Measurements from ENCODE around the gene KDM1B.

KDM1B gene

GRCh38 chr6:18235524-18235923 is 80.3 kb downstream of the KDM1B start:
- H3K27me3 ChIP-seq (ENCODE audit: control insufficient read depth, insufficient read depth, low read length), result no peaks in the 10 kb centered on the region
- no peak overlapping the region for H3K9ac ChIP-seq (ENCODE audit: low read length)
- H3K4me3 ChIP-seq (ENCODE audit: low read length), result no peak overlapping the region
- H3K4me1 ChIP-seq (ENCODE audit: control insufficient read depth, low read depth, low read length), result no peaks in the 10 kb centered on the region
- H3K27ac ChIP-seq (ENCODE audit: low read length), result no peak overlapping the region
- H3K9me3 ChIP-seq (ENCODE audit: control insufficient read depth, low read depth, low read length), result peaks cover 4% of the 10 kb centered on the region
- H3K36me3 ChIP-seq (ENCODE audit: control insufficient read depth, low read depth, low read length), result peaks cover 48% of the 10 kb centered on the region

DNA sequence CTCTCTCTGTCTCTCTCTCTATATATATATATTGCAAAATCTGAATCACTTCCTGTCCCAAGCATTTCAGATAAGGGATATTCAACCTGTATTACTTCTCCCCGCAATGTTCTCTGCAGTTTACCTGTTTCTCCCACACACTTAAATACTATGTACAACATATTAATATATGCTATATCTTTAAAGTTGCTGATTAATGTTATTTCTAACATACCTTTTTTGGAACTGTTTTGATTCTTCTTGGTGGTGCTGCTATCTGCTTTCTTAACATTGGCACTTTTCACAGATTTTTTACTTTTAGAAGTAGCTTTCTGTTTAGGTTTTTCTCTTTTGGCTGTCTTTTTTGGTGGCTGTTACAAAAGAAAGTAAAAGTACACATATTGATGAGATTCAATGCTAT is 81.9 kb downstream of the KDM1B start:
- peaks cover 55% of the 10 kb centered on the region for H3K36me3 ChIP-seq (ENCODE audit: control insufficient read depth, low read depth, low read length)
- H3K9ac ChIP-seq (ENCODE audit: low read length), result no peak overlapping the region
- H3K27ac ChIP-seq (ENCODE audit: low read length), result no peak overlapping the region
- H3K4me1 ChIP-seq (ENCODE audit: control insufficient read depth, low read depth, low read length), result no peaks in the 10 kb centered on the region
- H3K4me3 ChIP-seq (ENCODE audit: low read length), result no peak overlapping the region
- no peaks in the 10 kb centered on the region for H3K27me3 ChIP-seq (ENCODE audit: control insufficient read depth, insufficient read depth, low read length)
- peaks cover 4% of the 10 kb centered on the region for H3K9me3 ChIP-seq (ENCODE audit: control insufficient read depth, low read depth, low read length)

DNA sequence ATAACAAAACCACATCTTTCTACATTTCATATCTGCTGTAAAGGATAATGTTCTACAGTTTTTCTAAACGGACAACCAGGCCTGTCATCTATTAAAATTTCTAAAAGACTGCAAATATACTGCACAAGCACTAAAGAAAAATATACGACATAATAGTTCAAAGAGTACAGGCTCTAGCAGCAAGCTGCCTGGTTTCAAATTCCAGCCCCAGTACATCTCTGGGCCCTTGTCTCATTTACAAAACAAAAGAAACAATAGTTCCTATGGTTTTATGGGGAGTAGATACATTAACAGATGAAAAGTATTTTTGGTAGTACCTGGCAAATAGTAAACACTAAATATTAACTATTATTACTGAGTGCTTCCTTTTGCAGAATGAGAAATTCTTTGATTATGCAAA is 85.0 kb downstream of the KDM1B start:
- H3K4me1 ChIP-seq (ENCODE audit: control insufficient read depth, low read depth, low read length), result no peaks in the 10 kb centered on the region
- no peak overlapping the region for H3K9ac ChIP-seq (ENCODE audit: low read length)
- H3K4me3 ChIP-seq (ENCODE audit: low read length), result no peak overlapping the region
- H3K27me3 ChIP-seq (ENCODE audit: control insufficient read depth, insufficient read depth, low read length), result no peaks in the 10 kb centered on the region
- no peaks in the 10 kb centered on the region for H3K9me3 ChIP-seq (ENCODE audit: control insufficient read depth, low read depth, low read length)
- H3K36me3 ChIP-seq (ENCODE audit: control insufficient read depth, low read depth, low read length), result peaks cover 73% of the 10 kb centered on the region
- H3K27ac ChIP-seq (ENCODE audit: low read length), result no peak overlapping the region

- no peaks in the 10 kb centered on the region for H3K9me3 ChIP-seq (ENCODE audit: control insufficient read depth, low read depth, low read length)
- no peaks in the 10 kb centered on the region for H3K4me1 ChIP-seq (ENCODE audit: control insufficient read depth, low read depth, low read length)
- no peak overlapping the region for H3K4me3 ChIP-seq (ENCODE audit: low read length)
- no peak overlapping the region for H3K27ac ChIP-seq (ENCODE audit: low read length)
- no peaks in the 10 kb centered on the region for H3K27me3 ChIP-seq (ENCODE audit: control insufficient read depth, insufficient read depth, low read length)
- peaks cover 72% of the 10 kb centered on the region for H3K36me3 ChIP-seq (ENCODE audit: control insufficient read depth, low read depth, low read length)
- no peak overlapping the region for H3K9ac ChIP-seq (ENCODE audit: low read length)
Observed at GRCh38 chr6:18241208-18242038, 86.2 kb downstream of the KDM1B start.

DNA sequence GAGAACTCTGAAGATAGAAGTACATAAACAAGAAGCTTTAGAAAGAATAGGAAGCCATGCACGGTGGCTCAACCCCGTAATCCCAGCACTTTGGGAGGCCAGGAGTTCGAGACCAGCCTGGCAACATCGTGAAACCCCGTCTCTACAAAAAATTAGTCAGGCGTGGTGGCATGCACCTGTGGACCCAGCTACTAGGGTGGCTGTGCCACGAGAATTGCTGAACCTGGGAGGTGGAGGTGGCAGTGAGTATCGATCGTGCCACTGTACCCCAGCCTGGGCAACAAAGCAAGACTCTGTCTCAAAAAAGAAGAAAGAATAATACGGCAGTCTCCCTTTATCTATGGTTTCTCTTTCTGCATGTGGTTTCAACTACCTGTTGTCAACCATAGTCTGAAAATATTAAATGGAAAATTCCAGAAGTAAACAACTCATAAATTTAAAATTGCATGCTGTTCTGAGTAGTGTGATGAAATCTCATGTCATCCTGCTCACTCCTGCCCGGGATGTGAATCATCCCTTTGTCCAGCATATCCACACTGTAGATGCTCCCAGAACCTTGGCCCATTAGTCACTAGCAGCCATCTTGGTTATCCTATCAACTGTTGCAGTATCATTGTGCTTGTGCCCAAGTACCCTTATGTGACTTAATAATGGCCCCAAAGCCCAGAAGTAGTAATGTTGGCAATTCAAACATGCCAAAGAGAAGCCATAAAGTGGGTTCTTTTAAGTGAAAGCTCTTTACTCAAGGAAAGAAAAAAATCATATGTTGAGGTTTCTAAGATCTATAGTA is 87.0 kb downstream of the KDM1B start:
- H3K27me3 ChIP-seq (ENCODE audit: control insufficient read depth, insufficient read depth, low read length), result no peaks in the 10 kb centered on the region
- no peaks in the 10 kb centered on the region for H3K4me1 ChIP-seq (ENCODE audit: control insufficient read depth, low read depth, low read length)
- H3K4me3 ChIP-seq (ENCODE audit: low read length), result no peak overlapping the region
- peaks cover 73% of the 10 kb centered on the region for H3K36me3 ChIP-seq (ENCODE audit: control insufficient read depth, low read depth, low read length)
- H3K9me3 ChIP-seq (ENCODE audit: control insufficient read depth, low read depth, low read length), result no peaks in the 10 kb centered on the region
- H3K9ac ChIP-seq (ENCODE audit: low read length), result no peak overlapping the region
- no peak overlapping the region for H3K27ac ChIP-seq (ENCODE audit: low read length)

DNA sequence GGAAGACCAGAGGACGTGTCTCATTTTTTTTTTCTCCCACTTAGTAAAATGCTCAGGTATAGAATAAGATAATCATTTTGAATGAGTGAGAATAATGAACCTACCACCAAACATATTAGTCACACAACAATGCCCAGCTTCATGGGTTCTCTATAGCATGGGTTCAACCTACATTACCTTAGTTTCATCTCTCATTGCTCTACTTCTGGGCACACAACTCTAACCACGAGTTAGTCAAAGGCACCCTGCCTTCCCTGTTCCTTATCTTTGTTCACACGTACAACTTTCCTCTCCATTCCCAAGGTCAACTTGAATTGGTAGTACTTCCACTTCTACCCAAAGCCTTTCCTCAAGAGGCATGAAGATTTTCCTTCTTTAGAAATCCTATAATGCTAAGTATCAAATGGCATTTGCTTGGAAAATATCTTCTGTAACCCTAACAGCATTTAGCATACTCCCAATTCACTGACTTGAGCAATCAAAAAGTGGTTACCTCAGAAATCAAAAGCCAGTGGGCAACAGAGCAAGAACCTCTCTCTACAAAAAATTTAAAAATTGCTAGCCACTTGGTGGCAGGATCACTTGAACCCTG is 88.2 kb downstream of the KDM1B start:
- Histone ChIP-seq H3K9me3 (ENCODE audit: control insufficient read depth, low read depth, low read length) (no peaks in the 10 kb centered on the region), H3K4me3 (ENCODE audit: low read length) (no peak overlapping the region), H3K36me3 (ENCODE audit: control insufficient read depth, low read depth, low read length) (peaks cover 75% of the 10 kb centered on the region), H3K27ac (ENCODE audit: low read length) (no peak overlapping the region), H3K9ac (ENCODE audit: low read length) (no peak overlapping the region), H3K27me3 (ENCODE audit: control insufficient read depth, insufficient read depth, low read length) (no peaks in the 10 kb centered on the region), H3K4me1 (ENCODE audit: control insufficient read depth, low read depth, low read length) (no peaks in the 10 kb centered on the region)

GRCh38 chr6:18244251-18244650 is 89.0 kb downstream of the KDM1B start:
- Histone ChIP-seq H3K36me3 (ENCODE audit: control insufficient read depth, low read depth, low read length) (peaks cover 78% of the 10 kb centered on the region), H3K4me1 (ENCODE audit: control insufficient read depth, low read depth, low read length) (no peaks in the 10 kb centered on the region), H3K9me3 (ENCODE audit: control insufficient read depth, low read depth, low read length) (no peaks in the 10 kb centered on the region), H3K4me3 (ENCODE audit: low read length) (no peak overlapping the region), H3K27ac (ENCODE audit: low read length) (no peak overlapping the region), H3K9ac (ENCODE audit: low read length) (no peak overlapping the region), H3K27me3 (ENCODE audit: control insufficient read depth, insufficient read depth, low read length) (no peaks in the 10 kb centered on the region)

GRCh38 chr6:18245079-18245478 is 89.9 kb downstream of the KDM1B start:
- H3K4me1 ChIP-seq (ENCODE audit: control insufficient read depth, low read depth, low read length), result no peaks in the 10 kb centered on the region
- peaks cover 85% of the 10 kb centered on the region for H3K36me3 ChIP-seq (ENCODE audit: control insufficient read depth, low read depth, low read length)
- no peak overlapping the region for H3K9ac ChIP-seq (ENCODE audit: low read length)
- H3K4me3 ChIP-seq (ENCODE audit: low read length), result no peak overlapping the region
- H3K27me3 ChIP-seq (ENCODE audit: control insufficient read depth, insufficient read depth, low read length), result no peaks in the 10 kb centered on the region
- H3K9me3 ChIP-seq (ENCODE audit: control insufficient read depth, low read depth, low read length), result no peaks in the 10 kb centered on the region
- H3K27ac ChIP-seq (ENCODE audit: low read length), result no peak overlapping the region

DNA sequence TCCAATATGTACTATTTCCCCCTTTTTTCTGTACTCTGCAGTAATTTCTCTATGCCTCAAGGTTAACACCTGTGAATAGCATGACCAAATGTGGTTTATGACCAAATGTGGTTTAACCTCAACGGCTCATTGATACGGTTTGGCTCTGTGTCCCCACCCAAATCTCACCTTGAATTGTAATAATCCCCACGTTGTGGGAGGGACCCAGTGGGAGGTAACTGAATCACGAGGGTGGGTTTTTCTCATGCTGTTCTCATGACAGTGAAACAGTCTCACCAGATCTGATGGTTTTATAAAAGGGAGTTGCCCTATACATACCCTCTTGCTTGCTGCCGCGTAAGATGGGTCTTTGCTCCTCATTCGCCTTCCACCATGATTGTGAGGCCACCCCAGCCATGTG is 90.4 kb downstream of the KDM1B start:
- Histone ChIP-seq H3K9ac (ENCODE audit: low read length) (no peak overlapping the region), H3K4me1 (ENCODE audit: control insufficient read depth, low read depth, low read length) (no peaks in the 10 kb centered on the region), H3K27ac (ENCODE audit: low read length) (no peak overlapping the region), H3K9me3 (ENCODE audit: control insufficient read depth, low read depth, low read length) (no peaks in the 10 kb centered on the region), H3K27me3 (ENCODE audit: control insufficient read depth, insufficient read depth, low read length) (no peaks in the 10 kb centered on the region), H3K4me3 (ENCODE audit: low read length) (no peak overlapping the region), H3K36me3 (ENCODE audit: control insufficient read depth, low read depth, low read length) (peaks cover 87% of the 10 kb centered on the region)

DNA sequence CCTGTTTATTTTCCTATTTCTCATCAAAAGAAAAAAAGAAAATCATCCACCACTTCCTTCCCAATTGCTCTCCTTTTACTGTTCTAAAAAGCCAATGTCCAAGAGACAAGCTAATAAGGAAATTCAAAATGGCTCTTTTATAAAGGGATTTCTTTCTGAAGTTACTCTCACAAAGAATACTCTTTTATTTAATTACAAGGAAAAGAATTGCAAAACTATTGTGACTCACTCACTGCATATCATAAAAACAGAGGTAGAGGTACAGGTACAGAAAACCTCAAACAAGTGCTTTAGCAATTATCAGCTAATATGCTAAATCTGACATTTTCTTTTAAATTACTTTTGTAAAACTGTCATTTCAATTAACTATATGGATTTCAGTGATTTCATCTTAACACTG is 91.0 kb downstream of the KDM1B start:
- Histone ChIP-seq H3K9me3 (ENCODE audit: control insufficient read depth, low read depth, low read length) (no peaks in the 10 kb centered on the region), H3K27me3 (ENCODE audit: control insufficient read depth, insufficient read depth, low read length) (no peaks in the 10 kb centered on the region), H3K27ac (ENCODE audit: low read length) (no peak overlapping the region), H3K9ac (ENCODE audit: low read length) (no peak overlapping the region), H3K4me1 (ENCODE audit: control insufficient read depth, low read depth, low read length) (no peaks in the 10 kb centered on the region), H3K4me3 (ENCODE audit: low read length) (no peak overlapping the region), H3K36me3 (ENCODE audit: control insufficient read depth, low read depth, low read length) (peaks cover 90% of the 10 kb centered on the region)

- H3K36me3 ChIP-seq (ENCODE audit: control insufficient read depth, low read depth, low read length), result peaks cover 92% of the 10 kb centered on the region
- H3K4me3 ChIP-seq (ENCODE audit: low read length), result no peak overlapping the region
- no peaks in the 10 kb centered on the region for H3K27me3 ChIP-seq (ENCODE audit: control insufficient read depth, insufficient read depth, low read length)
- no peak overlapping the region for H3K27ac ChIP-seq (ENCODE audit: low read length)
- H3K9me3 ChIP-seq (ENCODE audit: control insufficient read depth, low read depth, low read length), result no peaks in the 10 kb centered on the region
- H3K9ac ChIP-seq (ENCODE audit: low read length), result no peak overlapping the region
- H3K4me1 ChIP-seq (ENCODE audit: control insufficient read depth, low read depth, low read length), result no peaks in the 10 kb centered on the region
Observed at GRCh38 chr6:18247002-18247401, 91.8 kb downstream of the KDM1B start.

All from iPS-18a (cell line).